AG20443 (cell line): ENCODE data around the gene KAZN.

Experiments
- DNase-seq: peaks from one replicate; pipeline ENCODE4 v3.0.0; 2012; ENCODE audit warnings: low spot score, mixed read lengths

Gene KAZN

DNA sequence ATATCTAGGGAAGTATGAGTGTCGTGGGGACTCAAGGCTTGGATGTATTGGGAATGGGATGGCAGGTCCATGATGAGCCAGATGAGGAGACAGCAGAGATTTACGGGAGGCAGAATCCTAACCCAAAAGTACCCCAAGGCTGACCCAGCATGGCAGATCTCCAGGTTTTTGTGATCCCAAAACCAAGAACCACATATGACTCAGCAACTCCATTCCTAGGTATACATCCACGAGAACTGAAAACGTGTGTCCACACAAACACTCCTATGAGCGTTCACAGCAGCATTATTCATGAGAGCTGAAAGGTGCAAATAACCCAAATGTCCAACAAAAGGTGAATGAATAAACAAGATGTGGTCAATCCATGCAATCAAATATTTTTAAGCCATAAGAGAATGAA lies 201.5 kb downstream of the KAZN start:
- DNase-seq = no peak

DNA sequence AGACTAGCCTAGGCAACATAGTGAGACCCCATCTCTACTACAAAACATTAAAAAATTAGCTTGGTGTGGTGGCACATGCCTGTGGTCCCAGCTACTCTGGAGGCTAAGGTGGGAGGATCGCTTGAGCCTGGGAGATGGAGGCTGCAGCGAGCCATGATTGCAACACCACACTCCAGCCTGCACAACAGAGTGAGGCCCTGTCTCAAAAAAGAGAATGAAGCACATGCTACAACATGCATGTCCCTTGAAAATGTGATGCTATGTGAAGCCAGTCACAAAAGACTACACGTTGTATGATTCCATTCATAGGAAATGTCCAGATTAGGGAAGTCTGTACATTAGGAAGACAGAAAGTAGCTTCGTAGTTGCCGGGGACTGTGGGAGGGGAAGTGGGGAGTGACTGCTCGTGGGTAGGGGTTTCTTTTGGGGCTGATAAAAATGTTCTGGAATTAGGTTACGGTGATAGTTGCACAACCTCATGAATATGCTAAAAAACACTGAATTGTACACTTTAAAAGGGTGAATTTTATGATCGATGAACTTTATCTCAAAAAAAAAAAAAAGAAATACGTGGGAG lies 202.1 kb downstream of the KAZN start:
- no peak for DNase-seq

DNA sequence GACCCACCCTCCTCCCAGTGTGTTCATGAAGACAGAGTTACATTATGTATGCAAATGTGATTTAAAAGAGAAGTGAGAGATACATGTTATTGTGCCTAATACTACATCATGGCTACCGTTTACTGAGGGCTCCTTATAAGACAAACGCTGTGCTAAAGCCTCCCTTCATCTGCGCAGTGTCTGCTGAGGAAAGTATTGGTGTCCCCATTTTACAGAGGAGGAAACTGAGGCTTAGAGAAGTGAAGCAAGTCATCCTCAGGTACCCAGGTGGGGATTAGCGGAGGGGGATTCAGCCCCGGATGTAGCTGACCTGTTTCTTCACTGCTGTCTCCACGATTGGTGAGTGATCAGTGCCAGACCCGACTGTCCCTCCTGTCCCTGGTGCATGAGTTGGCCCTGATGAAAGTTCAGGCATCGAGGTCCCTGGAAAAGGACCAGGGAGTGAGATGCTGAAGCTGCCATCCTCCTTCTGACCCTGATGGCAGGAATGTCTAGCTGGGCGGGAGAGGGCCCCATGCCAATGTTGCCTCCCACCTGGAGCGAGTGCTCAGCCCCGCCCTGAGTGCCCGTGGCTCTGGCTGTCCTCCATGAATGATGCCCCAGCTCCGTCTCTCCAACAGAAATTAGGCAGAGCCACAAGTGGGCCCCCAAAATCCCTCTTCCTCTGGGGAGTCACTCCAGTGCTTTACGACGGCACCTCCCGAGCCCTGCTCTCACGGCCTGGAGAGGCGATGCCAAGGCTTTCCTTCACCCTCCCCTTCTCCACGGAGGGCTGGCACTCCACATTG lies 204.7 kb downstream of the KAZN start:
- no peak for DNase-seq

DNA sequence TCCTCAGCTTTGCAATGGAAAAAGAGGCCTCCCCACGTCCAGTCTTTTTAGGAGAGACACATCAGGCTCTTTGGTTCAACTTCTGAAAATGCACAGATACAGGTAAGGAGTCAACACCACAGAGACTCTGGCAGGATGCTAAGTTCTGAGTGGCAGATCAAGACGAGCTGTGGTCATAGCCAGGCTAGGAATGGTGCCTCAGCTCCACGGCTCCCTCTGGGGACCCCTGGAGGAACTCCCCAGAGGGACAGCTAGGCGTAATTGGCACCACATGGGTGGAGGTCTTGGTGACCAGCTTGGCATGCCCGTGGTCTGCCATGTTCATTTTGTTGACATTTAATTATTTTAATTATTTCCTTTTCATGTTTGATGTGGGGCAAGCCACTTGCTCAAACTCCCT lies 206.1 kb downstream of the KAZN start:
- no peak for DNase-seq

DNA sequence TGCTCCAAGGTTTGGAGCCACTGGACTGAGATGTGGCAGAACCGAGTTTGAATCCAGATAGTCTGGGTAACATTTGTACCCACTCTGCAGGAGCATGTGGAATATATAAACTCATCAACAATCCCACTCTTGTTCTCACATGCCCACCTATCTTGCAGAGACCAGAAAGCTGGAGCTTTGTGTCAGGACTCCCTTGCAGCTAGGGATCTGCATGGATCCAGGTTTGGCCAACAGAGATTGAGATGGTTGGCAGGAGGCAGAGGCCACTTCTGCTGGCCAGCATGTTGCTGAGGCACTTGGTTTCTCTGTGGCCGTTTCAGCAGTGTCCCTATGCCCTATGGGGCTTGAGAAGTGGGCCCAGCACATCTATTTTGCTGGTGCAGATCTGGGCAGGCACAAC lies 208.3 kb downstream of the KAZN start:
- no peak for DNase-seq

DNA sequence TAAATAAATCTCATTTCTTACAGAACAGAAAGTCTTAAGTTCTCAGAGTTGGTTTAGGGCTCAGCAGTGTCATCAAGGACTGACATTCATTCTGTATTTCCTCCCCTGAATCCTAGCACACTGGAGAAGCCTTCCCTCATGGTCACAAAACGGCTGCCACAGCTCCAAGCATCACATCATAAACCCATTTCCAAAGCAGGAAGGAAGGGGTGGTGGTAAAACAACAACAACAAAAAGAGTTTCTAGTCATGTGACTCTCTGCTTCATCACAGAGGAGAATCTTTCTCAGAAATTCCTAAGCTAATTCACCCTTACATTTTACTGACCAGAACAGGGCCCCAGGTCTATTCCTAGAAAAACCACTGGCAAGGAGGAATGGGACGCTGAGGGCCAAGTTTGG lies 210.3 kb downstream of the KAZN start:
- DNase-seq = no peak

DNA sequence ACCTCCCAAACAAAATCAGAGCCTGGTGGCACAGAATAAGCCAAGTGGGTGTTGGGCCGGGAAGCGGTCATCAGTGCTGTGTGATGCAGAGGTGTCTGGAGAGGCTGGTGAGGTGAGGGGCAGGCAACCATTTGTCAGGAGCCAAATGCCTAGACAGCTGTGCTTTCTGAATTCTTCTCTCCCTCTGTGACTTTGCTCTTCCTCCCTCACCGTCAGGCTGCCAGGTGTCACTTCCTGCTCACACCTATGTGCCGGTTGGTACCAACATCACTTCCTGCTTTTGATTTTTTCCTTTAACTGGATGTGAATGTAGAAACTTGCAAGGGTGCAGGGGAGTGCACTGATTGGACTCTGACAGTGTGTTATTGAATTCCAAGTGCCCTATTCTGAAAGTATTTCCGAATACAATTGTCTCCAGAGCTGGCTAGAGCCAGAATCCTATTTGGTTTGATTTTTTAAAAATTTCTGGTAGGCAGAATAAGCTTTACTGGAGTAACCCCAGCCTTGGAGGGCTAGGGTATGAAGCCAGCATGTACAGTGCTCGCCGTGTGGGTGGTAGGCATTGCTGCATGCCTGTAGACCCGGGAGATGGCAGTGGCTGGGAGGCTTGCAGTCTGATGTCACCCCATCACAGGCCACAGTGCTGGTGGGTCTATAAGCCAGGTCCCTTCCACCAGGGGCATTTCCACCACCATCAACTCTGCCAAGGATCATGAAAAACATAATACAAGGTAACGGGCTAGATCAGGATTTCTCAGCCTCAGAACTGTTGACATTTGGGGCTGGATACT lies 210.9 kb downstream of the KAZN start:
- DNase-seq = no peak

DNA sequence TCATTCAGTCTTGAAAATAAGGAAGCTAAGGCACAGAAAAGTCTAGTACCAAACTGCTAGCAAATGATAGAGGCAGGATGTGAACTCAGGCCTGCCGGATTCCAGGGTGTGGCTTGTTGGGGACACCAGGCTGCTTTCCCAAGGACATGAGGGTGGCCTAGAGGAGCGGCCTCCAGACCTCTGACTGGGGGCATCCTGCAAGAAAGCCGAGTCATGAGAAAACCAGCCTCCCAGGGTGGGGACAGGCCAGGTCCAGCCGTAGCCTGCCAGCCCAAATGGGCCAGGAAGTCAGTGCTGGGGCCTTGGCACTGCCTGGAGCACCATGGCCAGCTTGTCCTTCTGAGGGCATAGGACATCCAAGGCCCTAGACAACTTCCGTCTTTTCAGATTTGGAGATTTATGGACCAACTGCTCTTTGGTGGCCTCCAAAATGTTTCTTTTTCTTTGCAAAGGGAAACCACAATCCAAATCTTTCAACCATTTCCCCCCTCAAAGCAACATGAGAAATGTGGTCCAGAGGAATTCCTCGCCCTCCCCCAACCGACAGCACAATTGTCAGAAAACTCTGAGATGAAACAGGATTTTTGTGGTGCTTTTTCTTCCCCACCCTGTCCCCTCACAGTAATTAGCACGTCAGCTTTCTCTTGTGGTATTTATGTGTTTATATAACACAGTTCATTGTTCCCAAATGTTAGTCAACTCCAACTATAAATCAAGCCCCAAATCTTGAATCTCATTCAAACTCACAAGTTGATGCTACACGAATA lies 212.3 kb downstream of the KAZN start:
- peak; percentile 57 for DNase-seq

DNA sequence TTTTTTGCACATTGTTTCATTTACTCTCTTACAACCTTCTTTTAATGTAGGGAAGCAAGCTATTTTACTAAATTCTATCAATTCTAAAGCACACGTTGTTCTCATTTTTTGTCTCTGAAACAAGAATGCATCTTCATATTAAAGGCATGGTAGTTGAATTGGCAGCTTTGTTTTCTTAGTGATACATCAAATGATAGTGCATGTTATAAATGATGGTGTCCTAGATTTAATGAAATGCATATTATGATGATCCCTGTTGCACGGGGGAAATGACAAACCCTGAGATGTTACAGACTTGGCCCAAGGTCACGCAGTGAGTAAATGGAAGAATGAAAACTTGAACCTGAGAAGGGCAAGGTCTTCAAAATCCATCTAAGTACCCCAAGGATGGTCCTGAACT lies 213.1 kb downstream of the KAZN start:
- DNase-seq = no peak

DNA sequence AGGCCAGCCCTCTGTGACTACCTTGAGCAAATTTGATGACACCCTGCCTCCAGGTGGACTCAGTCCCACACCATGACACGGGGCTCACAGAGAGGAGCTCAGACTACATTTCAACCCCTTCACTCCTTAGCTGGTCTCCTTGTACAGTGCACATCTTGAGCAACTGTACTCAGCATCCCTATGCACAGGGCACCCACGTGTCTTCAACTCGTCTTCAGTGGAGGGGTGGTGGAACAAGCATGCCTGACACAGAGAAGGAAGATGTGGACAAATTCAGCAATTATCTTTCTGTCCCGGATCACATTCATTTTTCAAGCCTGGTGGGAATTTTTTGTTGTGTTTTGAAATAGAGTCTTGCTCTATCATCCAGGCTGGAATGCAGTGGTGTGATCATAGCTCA lies 213.7 kb downstream of the KAZN start:
- no peak for DNase-seq

DNA sequence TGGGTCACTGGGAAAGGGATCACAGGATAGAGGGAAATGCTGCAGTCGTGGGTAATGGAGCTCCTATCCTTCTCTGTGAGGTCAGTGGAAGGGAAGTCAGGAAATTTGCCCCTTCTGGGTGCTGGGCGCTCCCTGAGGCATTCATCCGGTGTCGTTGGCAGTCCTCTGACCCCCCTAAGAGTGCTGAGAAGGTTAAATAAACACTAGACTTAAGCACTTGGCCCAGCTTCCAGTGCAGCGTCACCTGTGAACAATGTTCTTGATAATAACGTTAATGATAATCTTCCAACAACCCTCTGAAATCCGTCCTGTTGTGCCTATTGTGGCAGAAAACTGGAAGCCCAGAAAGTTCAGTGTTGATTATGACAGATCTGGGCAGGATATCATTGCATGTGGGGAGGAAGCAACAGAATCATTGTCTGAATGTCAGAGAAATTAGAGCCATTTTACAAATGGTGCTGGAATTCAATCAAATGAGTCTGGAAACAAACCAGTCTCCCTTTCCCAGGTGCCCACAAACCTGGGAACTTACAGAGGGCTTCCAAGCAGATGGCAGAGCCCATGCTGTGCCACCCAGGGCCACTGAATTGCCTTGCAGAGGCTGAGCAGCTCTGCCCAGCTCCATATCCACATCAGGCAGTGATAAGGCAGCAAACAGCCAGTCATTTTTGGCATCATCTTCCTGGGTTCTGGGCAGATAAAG lies 216.8 kb downstream of the KAZN start:
- DNase-seq = no peak

DNA sequence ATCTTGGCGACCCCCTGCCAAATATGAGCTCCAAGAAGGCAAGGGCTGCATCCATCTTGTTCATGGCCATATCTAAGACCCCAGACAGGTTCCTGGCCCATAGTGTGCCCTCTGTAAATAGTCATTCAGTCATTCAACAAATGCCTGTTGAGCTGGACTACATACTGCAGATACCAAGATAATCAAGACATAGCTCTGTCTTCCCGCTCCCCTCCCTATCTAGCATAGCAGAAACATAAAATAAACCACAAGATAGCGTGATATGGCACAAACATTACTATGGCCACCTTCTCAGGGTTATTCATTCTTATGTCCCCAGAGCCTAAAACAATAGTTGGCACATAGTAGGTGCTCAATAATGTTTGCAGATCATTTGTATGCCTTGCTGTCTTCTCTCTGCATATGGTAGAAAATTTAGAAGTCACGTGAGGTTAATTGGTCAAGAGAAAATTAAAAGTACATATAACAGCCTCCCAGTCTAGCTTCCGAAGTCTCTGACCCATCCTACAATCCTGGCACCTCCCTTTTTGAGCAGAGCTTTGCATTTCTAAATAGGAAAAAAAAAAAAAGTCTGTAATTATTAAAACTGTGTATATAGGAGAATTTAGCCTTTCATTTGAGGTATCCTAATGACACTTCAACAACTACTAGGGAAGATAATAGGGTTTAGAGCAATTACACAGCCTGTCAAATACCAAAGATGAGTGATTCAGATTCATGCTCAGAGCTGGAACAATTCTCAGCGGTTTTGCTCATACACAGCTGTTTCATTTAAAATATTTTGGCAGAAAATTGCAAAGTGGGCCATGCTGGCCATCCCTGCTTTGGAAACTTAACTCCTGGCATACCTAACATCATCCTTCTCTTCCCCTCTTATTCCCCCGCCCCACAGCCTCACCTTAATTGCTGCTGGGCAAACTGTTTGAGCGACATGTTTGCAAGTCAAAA lies 219.0 kb downstream of the KAZN start:
- DNase-seq = peak; percentile 37

DNA sequence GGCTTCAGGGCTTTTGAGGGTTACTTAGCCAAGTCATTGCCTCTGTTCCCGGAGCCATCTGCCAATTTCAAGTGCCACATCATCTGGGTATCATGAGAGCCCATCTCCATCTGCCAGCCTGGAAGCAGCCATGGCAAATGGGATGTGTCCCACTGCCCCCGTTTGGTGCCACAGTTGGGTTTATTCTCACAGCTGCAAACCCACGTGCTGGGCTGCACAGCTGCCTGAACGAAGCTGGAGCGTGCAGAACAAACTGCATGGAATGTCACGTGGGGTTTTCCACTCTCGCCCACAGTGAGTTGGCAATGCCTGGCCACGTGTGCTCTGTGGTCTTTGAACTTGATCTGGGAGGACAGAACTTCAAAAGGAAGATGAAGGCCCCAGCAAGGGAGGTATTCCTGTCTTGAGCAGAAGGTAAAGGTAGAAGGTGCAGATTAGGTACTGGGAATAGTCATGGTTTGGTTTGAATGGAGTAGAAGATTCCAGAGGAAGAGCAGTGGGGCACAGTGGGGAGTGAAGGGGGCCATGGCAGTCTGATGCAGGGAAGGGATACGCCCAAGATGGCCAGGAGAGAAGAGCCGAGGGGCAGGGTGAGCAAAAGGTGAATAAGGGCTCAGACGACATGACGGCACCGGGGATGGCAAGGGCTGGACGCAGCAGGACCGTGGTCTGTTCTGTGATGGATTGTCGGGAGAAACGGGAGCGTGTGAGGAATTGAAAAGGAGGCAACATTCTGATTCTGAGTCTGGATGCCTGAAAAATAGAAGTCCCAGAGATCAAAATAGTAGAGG lies 222.0 kb downstream of the KAZN start:
- DNase-seq = no peak

DNA sequence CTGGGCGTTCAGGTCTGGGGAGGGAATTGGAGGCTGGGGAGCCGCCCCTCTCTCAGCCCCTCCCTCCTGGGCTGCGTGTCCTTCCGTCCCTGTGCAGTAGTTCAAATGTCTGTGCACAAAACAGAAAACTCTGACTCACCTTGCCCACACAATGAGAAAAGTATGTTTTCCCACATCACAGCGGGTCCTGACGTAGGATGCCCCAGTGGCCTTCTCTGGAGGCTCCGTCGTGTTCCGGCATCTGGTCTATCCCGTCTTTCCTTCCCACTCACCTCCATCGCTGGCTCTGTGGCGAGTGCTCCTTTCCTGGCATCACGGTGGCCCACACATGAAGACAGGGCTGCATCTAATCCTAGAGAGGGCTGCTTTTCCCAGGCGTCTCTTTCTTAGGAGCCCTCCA lies 224.0 kb downstream of the KAZN start:
- no peak for DNase-seq

DNA sequence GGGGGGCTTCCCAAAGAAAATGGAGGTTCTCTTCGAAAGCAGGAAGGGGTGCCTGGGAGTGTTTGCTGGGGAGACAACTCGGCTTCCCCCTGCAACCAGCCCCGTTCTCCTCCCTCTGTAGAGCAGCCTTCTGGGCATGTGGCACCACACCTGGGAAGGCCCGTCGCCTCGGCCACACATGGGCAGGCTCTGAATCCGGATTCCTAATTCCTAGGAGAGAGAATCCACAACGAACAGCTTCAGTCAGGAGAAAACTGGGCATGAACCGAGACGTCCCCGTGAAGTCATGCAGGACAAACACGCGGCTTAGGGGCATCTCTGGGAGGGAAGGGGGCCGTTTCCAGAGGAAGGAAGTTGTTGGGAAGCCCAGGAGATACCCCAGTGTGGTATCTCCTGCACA lies 224.5 kb downstream of the KAZN start:
- no peak for DNase-seq

DNA sequence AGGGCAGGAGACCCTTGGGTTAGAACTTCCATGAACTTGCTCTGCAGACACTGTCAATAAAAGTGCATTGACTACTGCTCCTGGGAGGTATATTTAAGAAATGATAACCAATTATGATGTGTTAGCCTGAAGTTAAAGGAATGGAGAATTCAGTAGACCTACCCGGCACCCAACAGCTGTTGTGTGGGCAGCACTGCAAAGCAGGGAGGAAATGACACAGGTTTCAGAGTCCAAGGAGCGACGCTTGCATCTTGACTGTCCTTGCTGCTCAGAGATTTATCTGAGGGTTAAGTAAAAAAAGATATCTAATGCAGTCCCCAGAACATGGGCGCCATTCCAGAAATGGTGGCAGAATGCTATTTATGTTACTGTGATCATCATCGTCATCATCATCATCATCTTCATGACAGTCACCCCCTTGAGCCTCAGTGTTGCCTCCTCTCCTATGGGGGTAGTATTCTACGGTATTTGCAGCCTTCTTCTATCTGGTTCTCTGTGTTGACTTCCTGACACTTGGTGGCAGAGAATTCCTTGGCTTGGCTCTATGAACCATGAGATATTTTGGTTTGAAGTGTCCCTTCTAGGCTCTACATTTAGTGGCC lies 225.9 kb downstream of the KAZN start:
- DNase-seq = no peak

DNA sequence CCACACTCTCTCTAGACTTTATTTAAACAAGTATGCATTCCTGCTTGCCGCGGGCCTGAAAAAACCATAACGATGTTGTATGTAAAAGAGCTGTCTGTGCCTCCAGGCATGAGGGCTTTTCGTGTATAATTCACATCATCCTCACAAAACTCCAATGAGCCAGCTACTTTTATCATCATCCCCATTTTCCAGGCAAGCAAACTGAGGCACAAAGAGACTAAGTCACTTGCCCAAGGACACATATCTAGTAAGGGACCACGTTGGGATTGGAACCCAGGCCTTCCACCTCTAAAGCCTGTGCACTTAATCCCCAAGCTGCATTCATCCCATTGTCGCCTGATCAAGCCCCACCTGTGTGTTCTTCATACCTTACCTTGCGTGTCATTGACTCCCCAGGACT lies 226.9 kb downstream of the KAZN start:
- no peak for DNase-seq

DNA sequence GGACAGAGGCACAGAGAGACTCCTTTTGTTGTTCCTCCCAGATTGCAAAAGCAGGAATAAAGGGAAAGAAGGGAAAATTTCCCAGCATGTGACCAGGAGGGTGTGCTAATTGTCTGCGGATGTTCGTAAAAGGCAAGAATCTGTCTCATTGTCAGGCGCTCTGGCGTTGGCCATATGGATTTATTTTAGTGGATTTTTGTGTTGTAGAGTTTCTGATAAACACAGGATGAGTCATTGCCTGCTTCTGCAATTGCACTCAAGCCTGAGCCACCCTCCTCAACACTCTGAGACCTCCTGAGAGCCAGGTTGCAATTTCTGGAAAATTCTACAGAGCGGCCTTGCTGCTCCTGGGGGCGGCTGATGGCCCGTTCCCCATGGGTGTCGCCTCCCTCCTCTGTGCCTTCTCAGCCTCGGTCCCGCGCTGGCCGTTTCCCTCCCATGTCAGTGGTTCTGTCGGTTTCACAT lies 227.7 kb downstream of the KAZN start:
- peak; percentile 84 for DNase-seq

DNA sequence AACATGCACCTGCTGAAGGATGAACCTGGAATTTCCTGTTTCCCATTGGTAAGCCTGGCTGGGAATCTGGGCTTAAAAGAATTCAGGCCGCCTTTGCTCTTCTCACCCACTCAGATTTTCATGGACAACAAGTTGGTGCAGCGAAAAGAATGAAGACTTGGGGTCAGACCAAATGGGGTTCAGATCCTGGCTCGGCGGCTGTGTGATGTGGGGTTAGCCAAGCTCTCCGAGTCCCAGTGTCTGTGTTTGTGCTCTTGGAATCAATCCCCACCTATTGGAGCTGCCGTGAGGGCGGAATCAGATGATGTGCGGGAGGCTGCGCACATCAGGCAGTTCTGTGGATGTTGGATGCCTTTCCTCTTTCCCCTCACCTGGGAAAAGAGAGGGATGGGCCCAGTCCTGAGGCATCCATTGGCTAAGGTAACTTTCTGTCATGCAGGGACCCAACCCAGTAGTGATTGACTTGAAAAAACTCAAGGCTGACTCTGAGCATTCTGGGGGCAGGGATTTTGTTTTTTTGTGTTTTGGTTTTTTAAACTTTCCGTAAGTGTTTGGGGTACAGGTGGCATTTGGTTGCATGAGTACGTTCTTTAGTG lies 228.3 kb downstream of the KAZN start:
- DNase-seq = no peak
